Heart left ventricle (tissue), 16 donors: Measurements from ENCODE around the gene TCAP. TPM values are rescaled to one million over a fixed set of nuclear protein-coding genes. Genes with fewer than 3 reads are reported as not detected.

Source experiments
- ATAC-seq, 4 donors: fragments of 200-7000 bp; cut with Tn5 transposase; one replicate each; pipeline ENCODE4 v1.9.1; 2020 to 2022; ENCODE audit warnings: moderate library complexity in 4 of 4, mild to moderate bottlenecking in 3 of 4, moderate number of reproducible peaks in 1 of 4
- DNase-seq, 5 donors: peaks; one replicate each; pipeline ENCODE4 v3.0.0-alpha.2; 2020
- H3K27ac ChIP-seq, 12 donors: fragments of 200-600 bp; sonication (generic) in 4 of 12; one replicate each; pipeline versions ENCODE4 v1.5.0 to v1.8.0; 2016 to 2022; ENCODE audit warnings: mild to moderate bottlenecking in 2 of 12
- H3K27me3 ChIP-seq, 9 donors: fragments of 200-600 bp; sonication (generic) in 2 of 9; one replicate each; pipeline versions ENCODE4 v1.5.1 to v1.8.0; 2016 to 2022; ENCODE audit warnings: mild to moderate bottlenecking in 3 of 9
- H3K36me3 ChIP-seq, 9 donors: fragments of 200-600 bp; sonication (generic) in 2 of 9; one replicate each; pipeline versions ENCODE4 v1.5.0 to v1.8.0; 2018 to 2022; ENCODE audit warnings: mild to moderate bottlenecking in 2 of 9
- H3K4me1 ChIP-seq, 12 donors: fragments of 200-600 bp; sonication (generic) in 4 of 12; one replicate each; pipeline versions ENCODE4 v1.5.0 to v1.8.0; 2016 to 2022; ENCODE audit warnings: mild to moderate bottlenecking in 3 of 12
- H3K4me3 ChIP-seq, 12 donors: fragments of 200-600 bp; sonication (generic) in 4 of 12; one replicate each; pipeline versions ENCODE4 v1.5.0 to v1.8.0; 2017 to 2022; ENCODE audit warnings: mild to moderate bottlenecking in 9 of 12, moderate library complexity in 4 of 12
- H3K9me3 ChIP-seq, 12 donors: fragments of 200-600 bp; sonication (generic) in 4 of 12; one replicate each; pipeline versions ENCODE4 v1.5.0 to v1.8.0; 2016 to 2022; ENCODE audit warnings: mild to moderate bottlenecking in 1 of 12
- CTCF ChIP-seq, 12 donors: fragments of 200-600 bp; sonication (generic) in 4 of 12; IDR thresholded peaks; one replicate each; pipeline versions ENCODE4 v1.5.0 to v1.8.0; 2018 to 2022; ENCODE audit warnings: antibody characterized with exemption in 12 of 12, mild to moderate bottlenecking in 5 of 12
- POLR2A ChIP-seq, 2 donors: fragments of 450-650 bp; IDR thresholded peaks; one replicate each; pipeline ENCODE4 v1.6.1; 2017; ENCODE audit warnings: antibody characterized with exemption in 2 of 2, mild to moderate bottlenecking in 2 of 2, moderate library complexity in 2 of 2
- WGBS, 4 donors: extraction: QIAGEN DNeasy Blood & Tissue Kit in 2 of 4; methylation state at CpG; one replicate each; pipeline versions ENCODE4 v1.1.5 to v1.1.7; 2013 to 2018; 5-methylcytosine and 5-hydroxymethylcytosine counted together
- intact Hi-C, 10 donors: fragments of 100-400 bp; cut with DNase I; formaldehyde crosslinking; loops; one replicate each; pipeline versions ENCODE4 v1.11.1 to v1.14.2; 2022
- polyA plus RNA-seq, 2 donors: library from polyadenylated mRNA; stranded (reverse); fragments of 200-250 nt; gene quantifications; one replicate each; pipeline ENCODE4 v1.2.3, GENCODE V29; 2013
- total RNA-seq, 9 donors: library from RNA; depleted of rRNA in 2 of 9; stranded (reverse); fragments of >200 nt in 2 of 9; fragmentation: NEBNext Ultra II Directional in 3 of 9; extraction: Animal tissue kit (Norgen Biotek cat#: 25700) in 3 of 9; gene quantifications; one replicate each; pipeline versions ENCODE4 v1.1.0 to v1.2.4, GENCODE V29; 2016 to 2023
- donor health status: ischemic (EF 13 %, LVEDD 7.1; RV severe dilation, severe dysfunction).
- donor health status: healthy with polysubstance abuse.
- donor health status: DM: no; HTN: yes; CAD: no.
- donor health status: DM: no; HTN: no; CAD: no.
- donor health status: ischemic (EF 25% LVEDD 6.9; RV normal size, moderate dysfunction).
- donor health status: ischemic (EF 25% LVEDD 5.7; RV mildly dilated, moderate dysfunction).
- donor health status: healthy.
- donor health status: DM: yes; HTN: yes; CAD: no.
- donor health status: ischemic (EF 35%, LVEDD 5.7; RV mildly dilated, moderate dysfunction).
- donor health status: nonischemic (EF 11% LVEDD 7.7; RV severe dilation, severe dysfunction).
- donor health status: DM: yes; HTN: yes; CAD: no.
- donor health status: PGD.
- donor health status: ischemic (EF 29% LVEDD 5.4; RV normal size, mild dysfunction).
- donor health status: nonischemic (EF 23%, LVEDD 6.1; RV moderate dilation, normal function).

Gene TCAP
- total and polyA plus RNA-seq, 11 donors, result 2,028 to 9,343 (median 4,137) TPM

- no peaks in the 10 kb centered on the region for H3K27me3 ChIP-seq
These were observed 15.0 kb upstream of the TCAP start for GRCh38 chr17:39650121-39650579.

GRCh38 chr17:39651923-39652586 is 13.1 kb upstream of the TCAP start:
- Histone ChIP-seq H3K4me3 (no peak overlapping the region), H3K27ac (peak overlapping the region in 2 of 12 donors; percentile 19 to 30), H3K36me3 (peaks cover 0 to 23% (median 5%) of the 10 kb centered on the region in 9 donors), H3K27me3 (no peaks in the 10 kb centered on the region), H3K4me1 (peaks cover 0 to 39% (median 8%) of the 10 kb centered on the region in 12 donors), H3K9me3 (no peaks in the 10 kb centered on the region)
- no peak for TF ChIP-seq CTCF (IDR thresholded peaks at IDR 0.05)
- no peak for TF ChIP-seq POLR2A (IDR thresholded peaks at IDR 0.05)
- ATAC-seq (no peak), DNase-seq (no peak)
- 62 to 76% (median 71%) methylated on average over 8 of the region's 8 CpGs for WGBS, 4 donors
- intact Hi-C loops, result no loop called here

More at GRCh38 chr17:39650121-39650579, 15.0 kb upstream of the TCAP start:
- ATAC-seq, result no peak
- no peak for DNase-seq
- Histone ChIP-seq H3K36me3 (peaks cover 0 to 17% (median 5%) of the 10 kb centered on the region in 9 donors), H3K27ac (no peak overlapping the region), H3K4me3 (no peak overlapping the region), H3K9me3 (no peaks in the 10 kb centered on the region), H3K4me1 (peaks cover 0 to 41% (median 12%) of the 10 kb centered on the region in 12 donors)
- intact Hi-C loops, result no loop called here
- TF ChIP-seq CTCF (IDR thresholded peaks at IDR 0.05) (no peak), POLR2A (IDR thresholded peaks at IDR 0.05) (no peak)
- 90 to 94% (median 91%) methylated on average over 11 of the region's 11 CpGs for WGBS, 4 donors

- H3K36me3 ChIP-seq, result peaks cover 0 to 28% (median 5%) of the 10 kb centered on the region in 9 donors
- no peak overlapping the region for H3K4me3 ChIP-seq
- H3K27ac ChIP-seq, result peak overlapping the region in 4 of 12 donors; percentile 9 to 47 (median 20)
- no peaks in the 10 kb centered on the region for H3K27me3 ChIP-seq
- DNase-seq (no peak), ATAC-seq (peak in 1 of 4 donors; percentile 18)
- intact Hi-C loops, result no loop called here
- WGBS, 4 donors, result 59 to 61% (median 60%) methylated on average over 7 of the region's 7 CpGs
- peaks cover 0 to 43% (median 8%) of the 10 kb centered on the region in 12 donors for H3K4me1 ChIP-seq
- no peaks in the 10 kb centered on the region for H3K9me3 ChIP-seq
- TF ChIP-seq CTCF (IDR thresholded peaks at IDR 0.05) (no peak), POLR2A (IDR thresholded peaks at IDR 0.05) (no peak)
These were observed 12.4 kb upstream of the TCAP start for GRCh38 chr17:39652587-39653315.

- no peak for TF ChIP-seq CTCF (IDR thresholded peaks at IDR 0.05)
- no peak for TF ChIP-seq POLR2A (IDR thresholded peaks at IDR 0.05)
- no peak for DNase-seq
- peak in 1 of 4 donors; percentile 10 for ATAC-seq
- peaks cover 0 to 33% (median 5%) of the 10 kb centered on the region in 9 donors for H3K36me3 ChIP-seq
- no peaks in the 10 kb centered on the region for H3K27me3 ChIP-seq
- WGBS, 4 donors, result 72 to 81% (median 80%) methylated on average over 7 to 12 of the region's 12 CpGs
- H3K27ac ChIP-seq, result peak overlapping the region in 4 of 12 donors; percentile 9 to 47 (median 20)
- H3K4me1 ChIP-seq, result peaks cover 0 to 48% (median 9%) of the 10 kb centered on the region in 12 donors
- no peaks in the 10 kb centered on the region for H3K9me3 ChIP-seq
- intact Hi-C loops, result no loop called here
- H3K4me3 ChIP-seq, result no peak overlapping the region
These were observed 11.9 kb upstream of the TCAP start for GRCh38 chr17:39653316-39653661.
